ENCODE measurements around the gene RGS4. TPM values are rescaled to one million over a fixed set of nuclear protein-coding genes. Genes with fewer than 3 reads are reported as not detected.

Gene RGS4
- 10 to 100 TPM; 10.1 to 14.0 (median 13.5) TPM for polyA plus RNA-seq (ENCODE audit: insufficient read length in 3 of 3)

DNA sequence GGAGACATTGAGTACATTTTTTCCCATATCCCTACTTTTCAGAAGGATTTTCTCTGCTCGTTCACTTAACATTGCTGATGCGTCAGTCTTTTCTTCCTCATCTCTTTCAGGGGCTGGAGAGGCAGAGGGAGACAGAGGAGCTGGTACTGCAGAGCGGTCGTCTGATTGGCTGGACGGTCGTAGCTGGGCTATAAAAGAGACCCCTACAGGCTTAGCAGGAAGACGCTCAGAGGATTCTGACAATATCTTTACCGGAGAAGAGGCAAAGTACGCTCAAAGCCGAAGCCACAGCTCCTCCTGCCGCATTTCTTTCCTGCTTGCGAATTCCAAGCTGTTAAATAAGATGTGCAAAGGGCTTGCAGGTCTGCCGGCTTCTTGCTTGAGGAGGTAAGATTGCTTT is at the start of gene RGS4:
Gene RGS4 (plus strand): TSS at position 220 of the 400 bp plus-strand sequence. CDS start 124 bp downstream, at position 344.
- peak in 1 of 3 donors; percentile 65 for DNase-seq (ENCODE audit: low read depth in 3 of 3, low spot score in 2 of 3)

GRCh38 chr1:163022129-163022528 is 47.0 kb upstream of the RGS4 start:
- DNase-seq (ENCODE audit: low read depth in 3 of 3, low spot score in 2 of 3), result no peak

DNA sequence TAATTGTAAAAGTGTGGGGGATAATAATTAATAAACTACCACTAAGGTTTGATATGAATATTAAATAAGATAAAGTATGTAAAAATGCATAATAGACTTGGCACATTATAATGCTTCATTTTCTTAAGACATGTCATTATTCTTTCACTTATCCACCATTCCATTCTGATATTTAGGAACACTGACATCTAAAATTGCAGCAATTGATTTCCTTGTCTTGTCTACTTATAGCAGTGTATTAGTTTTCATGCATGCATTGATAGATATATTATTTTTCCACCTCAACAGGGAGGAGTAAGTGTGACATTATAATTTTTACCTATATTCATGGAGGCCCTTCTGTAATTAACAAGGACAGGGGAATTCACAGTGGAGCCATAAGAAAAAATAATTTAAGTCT is 41.6 kb upstream of the RGS4 start:
- DNase-seq (ENCODE audit: low read depth in 3 of 3, low spot score in 2 of 3), result no peak

DNA sequence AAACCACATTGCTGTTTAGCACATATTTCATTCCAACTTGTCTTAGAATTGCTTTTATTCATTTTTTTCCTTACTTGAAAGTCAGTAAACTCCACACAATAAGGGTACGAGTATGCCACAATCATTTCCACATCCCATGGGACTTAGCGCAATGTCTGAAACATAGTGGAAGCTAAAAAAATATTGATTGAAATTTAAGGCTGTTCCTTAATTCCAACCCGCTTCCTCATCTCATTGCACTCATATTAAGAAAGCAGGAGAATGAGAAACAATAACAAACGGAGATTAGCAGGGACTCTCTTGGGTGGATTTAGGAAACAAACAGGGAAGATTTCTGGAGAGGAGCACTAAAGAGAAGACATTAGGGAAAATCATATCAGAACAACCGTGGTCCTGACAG is 39.3 kb upstream of the RGS4 start:
- no peak for DNase-seq (ENCODE audit: low read depth in 3 of 3, low spot score in 2 of 3)

DNA sequence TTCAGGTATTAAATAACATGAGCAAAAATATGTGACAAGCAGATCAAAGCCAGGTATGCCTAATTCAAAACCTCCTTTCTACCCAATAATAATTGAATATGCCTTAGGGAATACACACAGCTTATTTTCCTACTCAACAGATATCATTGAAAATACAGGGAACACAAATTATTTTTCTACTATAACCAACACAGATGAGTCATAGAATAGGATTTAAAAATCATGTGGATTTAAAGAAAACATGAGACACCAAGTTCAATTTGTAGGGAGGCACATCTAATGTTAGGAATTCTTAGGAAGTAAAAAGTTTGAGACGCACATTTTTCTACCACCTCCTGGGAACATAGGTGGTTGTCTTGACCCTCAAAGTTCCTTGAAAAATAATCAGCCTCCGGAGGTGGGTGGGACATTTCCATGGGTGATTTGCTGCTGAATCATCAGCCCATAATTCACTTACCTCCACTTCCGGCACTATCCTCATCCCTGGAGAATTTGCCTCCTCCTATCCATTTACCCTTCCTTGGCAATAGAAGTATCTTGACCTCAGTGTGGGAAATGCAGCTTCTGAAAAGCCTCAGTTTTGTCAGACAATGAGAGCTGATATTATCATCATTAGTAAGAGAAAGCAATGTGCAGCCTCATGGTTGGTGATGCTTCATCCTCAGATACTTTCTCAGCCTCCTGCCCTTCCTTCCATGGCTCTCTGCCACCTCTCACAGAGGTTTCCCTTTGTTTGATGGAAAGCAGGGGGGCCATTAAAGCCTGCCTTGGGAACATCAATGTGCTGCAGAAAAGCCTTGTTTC is 33.5 kb upstream of the RGS4 start:
- DNase-seq (ENCODE audit: low read depth in 3 of 3, low spot score in 2 of 3), result no peak

DNA sequence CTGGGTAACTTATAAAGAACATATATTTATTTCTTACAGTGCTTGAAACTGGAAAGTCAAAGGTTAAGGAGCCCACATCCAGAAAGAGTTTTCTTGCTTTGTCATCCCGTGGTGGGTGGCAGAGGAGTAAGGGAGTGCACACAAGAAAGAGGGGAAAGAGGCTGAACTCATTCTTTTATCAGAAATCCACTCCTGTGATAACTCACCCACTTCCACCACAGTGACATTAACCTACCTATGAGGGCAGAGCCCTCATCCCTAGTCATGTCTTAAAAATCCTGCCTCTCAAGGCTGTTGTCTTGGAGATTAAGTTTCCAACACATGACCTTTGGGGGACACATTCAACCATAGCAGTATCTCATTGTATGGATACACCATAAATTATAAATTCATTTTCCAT is 32.5 kb upstream of the RGS4 start:
- DNase-seq (ENCODE audit: low read depth in 3 of 3, low spot score in 2 of 3), result no peak

DNA sequence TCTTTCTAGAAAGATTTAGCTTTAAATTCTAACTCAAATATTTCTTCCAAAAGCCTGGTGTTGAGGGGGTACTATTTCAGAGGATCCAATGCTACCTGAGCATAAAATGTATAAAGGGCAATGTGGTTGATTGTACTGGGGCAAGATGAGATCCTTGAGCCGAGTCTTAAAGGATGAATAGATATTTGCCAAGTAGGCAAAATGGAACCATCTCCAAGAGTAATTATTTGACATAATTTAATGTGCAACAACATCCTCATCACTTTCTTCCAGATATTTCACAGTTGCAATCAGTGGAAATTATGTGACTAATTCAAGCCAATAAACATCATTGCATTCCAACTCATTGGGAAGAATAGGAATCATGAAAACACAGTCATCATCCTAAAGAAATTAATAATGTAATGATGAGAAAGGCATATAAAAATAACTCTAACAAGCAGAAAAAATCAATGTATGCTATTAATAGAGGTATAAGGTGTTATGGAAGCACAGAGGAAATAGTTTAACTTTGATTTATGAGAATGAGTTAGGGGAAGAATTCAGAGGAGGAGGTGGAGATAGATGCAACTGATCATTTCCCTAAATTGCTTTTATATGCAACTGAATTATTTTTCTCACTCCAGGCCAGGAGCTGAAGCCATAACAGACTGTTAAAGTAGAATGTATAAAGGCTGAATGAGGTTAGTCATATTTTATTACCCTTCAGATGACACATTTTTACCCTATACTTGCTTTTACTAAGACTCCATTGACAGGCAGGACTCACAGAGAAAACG is 30.0 kb upstream of the RGS4 start:
- DNase-seq (ENCODE audit: low read depth in 3 of 3, low spot score in 2 of 3), result no peak

- DNase-seq (ENCODE audit: low read depth in 3 of 3, low spot score in 2 of 3), result no peak
Observed at GRCh38 chr1:163039707-163040093, 29.5 kb upstream of the RGS4 start.

DNA sequence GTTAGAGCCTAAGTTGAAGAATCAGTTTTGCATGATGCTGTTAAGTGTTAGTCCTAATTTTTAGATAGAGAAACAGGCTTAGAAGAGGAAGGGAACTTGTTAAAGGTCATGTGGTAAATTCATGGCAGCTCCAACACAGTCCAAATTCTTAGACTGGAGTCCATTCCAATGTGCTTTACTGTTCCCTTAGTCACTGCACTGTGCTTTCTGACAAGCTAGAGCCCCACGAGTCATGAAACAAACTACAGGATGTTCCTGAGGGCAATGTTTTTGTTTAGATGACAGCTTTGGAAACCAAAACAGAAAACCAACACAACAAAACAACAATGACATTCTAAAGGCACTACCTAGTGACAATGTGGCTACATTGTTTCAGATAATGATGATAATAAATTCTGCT is 23.1 kb upstream of the RGS4 start:
- DNase-seq (ENCODE audit: low read depth in 3 of 3, low spot score in 2 of 3), result no peak

DNA sequence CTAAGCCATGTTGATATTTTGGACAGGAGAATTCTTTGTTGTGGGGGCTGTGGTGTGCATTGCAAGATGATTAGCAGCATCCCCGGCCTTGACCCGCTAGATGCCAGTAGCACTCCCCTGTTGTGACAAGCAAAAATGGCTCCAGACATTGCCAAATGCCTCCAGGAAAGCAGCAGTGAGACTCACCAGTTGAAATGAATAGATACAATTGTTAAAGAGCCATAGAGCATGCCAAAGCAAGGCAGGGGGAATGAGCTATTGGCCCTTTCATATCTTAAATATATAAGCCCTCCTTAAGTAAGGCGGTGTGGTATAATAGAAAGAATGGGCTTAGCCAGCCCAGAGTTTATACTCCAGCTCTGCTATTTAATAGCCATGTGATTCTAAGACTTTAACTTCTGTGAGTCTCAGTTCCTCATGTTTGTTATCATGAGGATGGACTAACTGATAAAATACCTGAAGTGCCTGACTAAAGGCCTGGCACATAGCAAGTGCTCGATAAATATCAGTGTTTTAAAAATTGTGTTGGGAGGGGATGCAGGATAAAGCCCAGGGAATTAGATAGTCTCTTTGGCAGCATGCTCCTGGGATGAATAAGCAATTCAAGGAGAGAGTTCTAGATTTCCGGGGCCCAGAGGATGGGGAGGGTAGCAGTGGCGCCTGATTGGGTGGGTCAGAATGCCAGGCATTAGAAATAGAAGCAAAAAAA is 21.1 kb upstream of the RGS4 start:
- DNase-seq (ENCODE audit: low read depth in 3 of 3, low spot score in 2 of 3), result no peak

- DNase-seq (ENCODE audit: low read depth in 3 of 3, low spot score in 2 of 3), result no peak
Observed at GRCh38 chr1:163048869-163049268, 20.3 kb upstream of the RGS4 start.

DNA sequence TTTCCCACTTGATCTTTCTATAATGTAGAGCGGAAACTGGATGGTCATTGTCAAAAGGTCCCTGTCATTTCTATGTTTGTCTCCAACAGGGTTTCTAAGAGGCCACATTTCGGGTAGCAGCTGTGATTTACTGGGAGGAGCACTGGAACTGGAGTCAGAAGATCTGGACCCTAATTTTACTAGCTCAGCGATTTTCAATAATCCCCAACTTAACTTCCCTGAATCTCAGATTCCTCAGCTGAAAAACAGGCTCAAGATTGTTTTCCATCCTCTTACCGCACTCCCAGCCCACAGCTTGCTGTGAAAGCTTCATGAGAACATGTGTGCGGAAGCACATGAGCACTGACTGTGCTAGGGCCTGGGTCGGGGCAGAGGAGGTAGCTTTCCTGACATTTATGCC is 19.9 kb upstream of the RGS4 start:
- no peak for DNase-seq (ENCODE audit: low read depth in 3 of 3, low spot score in 2 of 3)

DNA sequence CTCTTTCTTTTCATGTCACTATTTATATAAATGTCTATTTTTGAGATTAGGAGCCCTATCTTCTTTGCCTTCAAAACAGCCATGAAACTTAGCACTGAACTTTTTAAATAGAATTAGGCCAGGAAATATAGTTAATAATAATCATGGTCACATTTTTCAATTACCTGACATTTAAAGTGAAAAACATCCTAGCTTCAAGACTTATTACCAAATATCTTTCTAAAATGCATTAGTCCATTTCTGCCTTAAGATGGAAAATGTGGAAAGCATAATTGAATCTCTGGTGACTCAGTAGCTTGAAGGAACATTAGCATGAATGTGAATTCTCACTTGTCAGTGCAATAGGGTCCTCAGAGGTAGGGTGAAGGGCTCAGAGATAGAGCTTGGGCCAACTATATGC is 18.7 kb upstream of the RGS4 start:
- no peak for DNase-seq (ENCODE audit: low read depth in 3 of 3, low spot score in 2 of 3)

DNA sequence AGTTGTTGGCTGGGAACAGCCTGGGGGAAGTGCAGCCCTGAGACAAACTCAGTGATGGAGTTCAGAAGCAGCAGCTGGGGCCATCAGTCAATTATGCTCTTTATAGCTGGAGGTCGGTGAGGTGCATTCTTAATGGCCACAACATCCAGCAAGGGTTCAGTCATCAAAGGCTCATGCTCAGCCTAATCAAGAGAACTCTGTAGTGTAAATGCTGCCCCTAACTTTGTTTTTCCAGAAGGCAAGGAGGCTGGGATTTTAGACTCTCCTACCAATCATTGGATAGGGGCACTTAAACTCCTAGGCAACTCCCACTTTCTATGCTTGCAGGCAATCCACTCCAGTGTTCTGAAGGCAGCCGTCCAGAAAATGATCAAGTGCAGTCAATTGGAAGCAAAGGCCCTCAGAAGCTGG is 15.0 kb upstream of the RGS4 start:
- DNase-seq (ENCODE audit: low read depth in 3 of 3, low spot score in 2 of 3), result no peak

GRCh38 chr1:163055005-163055404 is 14.2 kb upstream of the RGS4 start:
- no peak for DNase-seq (ENCODE audit: low read depth in 3 of 3, low spot score in 2 of 3)

- no peak for DNase-seq (ENCODE audit: low read depth in 3 of 3, low spot score in 2 of 3)
Observed at GRCh38 chr1:163055531-163055930, 13.6 kb upstream of the RGS4 start.

DNA sequence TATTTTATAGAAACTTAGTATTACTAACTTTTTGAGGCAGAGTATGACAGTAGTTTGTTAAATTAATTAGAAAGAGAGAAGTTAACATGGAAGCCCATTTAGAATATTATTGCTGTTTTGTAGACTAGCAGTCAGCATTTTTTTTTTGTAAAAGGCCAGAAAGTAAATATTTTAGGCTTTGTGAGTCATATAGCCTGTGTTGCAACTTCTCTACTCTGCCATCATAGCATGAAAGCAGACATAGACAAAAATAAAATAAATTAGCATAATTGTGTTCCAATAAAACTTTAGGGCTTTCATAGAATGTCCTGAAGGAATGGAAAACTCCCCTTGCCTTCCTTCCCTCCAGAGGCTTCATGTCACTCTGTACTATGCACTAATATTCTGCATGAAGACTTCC is 12.3 kb upstream of the RGS4 start:
- DNase-seq (ENCODE audit: low read depth in 3 of 3, low spot score in 2 of 3), result no peak

GRCh38 chr1:163060343-163061007 is 8.7 kb upstream of the RGS4 start:
- no peak for DNase-seq (ENCODE audit: low read depth in 3 of 3, low spot score in 2 of 3)

DNA sequence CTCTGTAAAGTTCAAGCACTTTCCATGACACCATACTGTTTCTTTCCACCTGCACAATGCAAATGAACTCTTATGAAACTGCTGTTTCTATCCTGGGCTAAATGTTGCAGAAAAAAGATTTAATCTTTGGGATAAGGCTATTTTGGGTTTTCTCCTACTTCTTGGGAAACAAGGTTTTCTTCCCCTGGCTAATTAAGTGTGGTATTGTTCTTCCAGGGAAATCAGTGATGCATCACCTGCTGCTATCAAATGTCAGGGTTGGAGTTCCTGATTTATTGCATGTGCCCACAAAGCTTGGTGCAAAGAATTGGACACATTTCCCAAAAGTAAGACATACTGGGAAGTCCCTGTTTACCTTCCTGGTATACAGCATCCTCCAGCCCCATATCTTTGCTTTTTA is 6.0 kb upstream of the RGS4 start:
- no peak for DNase-seq (ENCODE audit: low read depth in 3 of 3, low spot score in 2 of 3)

DNA sequence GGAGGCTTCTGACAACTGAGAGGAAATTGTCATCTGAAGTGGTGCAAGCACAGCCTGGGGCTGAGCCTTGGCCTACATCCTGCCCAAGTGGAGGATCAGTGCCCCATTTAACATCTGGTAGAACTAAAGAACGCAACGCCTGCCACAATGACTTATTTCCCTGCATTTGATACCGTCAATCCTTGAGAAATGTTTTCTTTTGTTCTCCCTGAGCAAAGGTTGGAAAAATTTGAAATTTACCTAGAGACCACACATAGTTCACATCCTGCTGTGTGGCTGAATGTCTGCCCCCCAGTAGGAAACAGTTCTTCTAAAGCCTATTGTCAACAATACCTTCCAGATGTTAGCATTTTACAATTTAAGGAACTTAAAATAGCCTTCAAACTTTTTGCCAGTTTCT is 5.6 kb upstream of the RGS4 start:
- DNase-seq (ENCODE audit: low read depth in 3 of 3, low spot score in 2 of 3), result no peak

DNA sequence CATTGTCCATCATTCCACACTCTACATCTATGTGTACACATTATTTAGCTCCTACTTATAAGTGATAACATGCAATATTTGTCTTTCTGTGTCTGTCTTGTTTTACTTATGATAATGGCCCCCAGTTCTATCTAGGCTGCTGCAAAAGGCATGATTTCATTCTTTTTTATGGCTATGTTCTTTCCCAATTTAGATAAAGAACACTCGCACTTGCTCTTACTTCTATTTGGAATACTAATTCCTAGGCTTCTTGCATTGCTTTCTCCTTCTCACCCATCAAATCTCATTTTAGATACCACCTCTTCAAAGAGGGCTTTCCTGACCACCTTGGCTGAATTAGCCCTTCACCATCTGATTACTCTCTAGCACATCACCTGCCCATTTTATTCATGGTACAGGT is 3.0 kb upstream of the RGS4 start:
- no peak for DNase-seq (ENCODE audit: low read depth in 3 of 3, low spot score in 2 of 3)
